ENCODE results near the gene CARD9.

CARD9 gene

GRCh38 chr9:136318776-136319241, 54.7 kb downstream of the CARD9 start:
- no peak for DNase-seq

- DNase-seq, result no peak
Measured at GRCh38 chr9:136318111-136318775, 55.2 kb downstream of the CARD9 start.

GRCh38 chr9:136317695-136318094, 55.8 kb downstream of the CARD9 start:
- DNase-seq, result no peak

DNA sequence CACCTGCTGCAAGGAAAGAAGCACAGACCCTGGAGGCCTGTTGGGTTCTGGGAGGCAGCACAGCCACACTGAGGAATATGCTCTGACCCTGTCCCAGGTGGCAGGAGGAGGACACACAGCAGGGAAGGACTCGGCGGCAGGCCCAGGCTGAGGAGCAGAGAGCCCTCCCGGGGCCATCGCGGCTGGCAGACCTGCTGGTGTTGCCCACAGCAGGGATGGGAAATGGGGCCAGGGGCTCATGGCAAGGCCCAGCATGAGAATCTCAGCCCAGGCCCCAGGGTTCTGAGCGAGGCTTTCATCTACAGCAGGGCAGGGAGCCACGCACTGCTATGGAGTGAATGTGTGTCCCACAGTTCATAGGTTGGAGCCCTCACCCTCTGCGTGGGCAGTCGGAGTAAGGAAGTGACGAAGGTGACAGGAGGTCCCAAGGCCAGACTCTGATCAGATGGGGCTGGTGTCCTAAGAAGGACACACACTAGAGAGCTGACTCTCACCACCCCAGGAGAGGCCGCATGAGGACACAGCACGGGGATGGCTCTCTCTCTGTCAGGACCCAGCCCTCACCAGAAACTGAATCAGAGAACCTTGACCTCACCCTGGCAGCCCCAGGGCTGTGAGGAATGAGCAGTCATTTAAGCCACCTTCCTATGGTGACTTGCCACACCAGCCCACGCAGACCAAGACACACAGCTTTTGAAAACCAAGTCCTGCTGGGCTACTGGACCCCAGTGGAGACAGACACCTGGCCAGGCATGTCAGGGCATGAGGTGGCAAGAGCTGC, 56.4 kb downstream of the CARD9 start:
- DNase-seq, result no peak

DNA sequence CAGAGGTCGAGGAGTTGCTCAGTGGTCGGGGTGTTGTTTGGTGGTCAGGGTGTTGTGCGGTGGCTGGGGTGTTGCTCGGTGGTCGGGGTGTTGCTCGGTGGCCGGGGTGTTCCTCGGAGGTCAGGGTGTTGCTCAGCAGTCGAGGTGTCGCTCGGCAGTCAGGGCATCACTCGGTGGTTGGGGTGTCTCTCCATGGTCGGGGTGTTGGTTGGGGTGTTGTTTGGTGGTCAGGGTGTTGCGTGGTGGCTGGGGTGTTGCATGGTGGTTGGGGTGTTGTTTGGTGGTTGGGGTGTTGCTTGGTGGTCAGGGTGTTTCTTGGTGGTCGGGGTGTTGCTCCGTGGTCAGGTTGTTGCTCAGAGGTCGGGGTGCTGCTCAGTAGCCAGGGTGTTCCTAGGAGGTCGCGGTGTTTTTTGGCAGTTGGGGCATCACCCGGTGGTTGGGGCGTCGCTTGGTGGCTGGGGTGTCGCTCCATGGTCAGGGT, 57.2 kb downstream of the CARD9 start:
- DNase-seq, result no peak

DNA sequence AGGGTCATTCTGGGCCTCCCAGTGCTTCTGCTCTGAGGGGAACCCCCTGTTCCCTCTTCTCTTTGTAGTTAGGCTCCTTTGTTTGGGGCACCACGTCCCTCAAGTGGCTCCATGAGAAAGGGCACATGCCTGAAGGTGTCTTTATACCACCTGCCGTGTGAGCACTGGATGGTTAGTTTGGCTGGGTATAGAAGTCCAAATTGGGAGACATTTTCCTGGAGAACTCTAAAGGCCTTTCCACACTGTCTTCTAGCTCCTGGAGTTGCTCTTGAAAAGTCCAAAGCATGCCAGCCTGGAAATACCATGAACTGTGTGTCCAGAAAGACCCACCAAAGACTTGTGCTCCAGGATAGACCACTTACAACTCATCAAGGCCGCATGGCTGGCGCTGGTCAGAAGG, 58.5 kb downstream of the CARD9 start:
- DNase-seq, result no peak

- DNase-seq, result no peak
Measured at GRCh38 chr9:136314056-136314416, 59.4 kb downstream of the CARD9 start.

All from hippocampal formation (tissue), 2 donors.